SK-N-SH (cell line): Measurements from ENCODE around the gene RPP30.

Source experiments
- CHD2 ChIP-seq: fragments of 150-350 bp; IDR thresholded peaks from 2 replicates; pipeline ENCODE4 v1.6.1; 2018; ENCODE audit warnings: low read length; ENCODE audit not compliant: partially characterized antibody
- JUND ChIP-seq: IDR thresholded peaks from 2 replicates; pipeline ENCODE4 v1.4.0; 2012
- NRF1 ChIP-seq: IDR thresholded peaks from 2 replicates; pipeline ENCODE4 v1.6.1; 2012; ENCODE audit warnings: low read depth, mild to moderate bottlenecking, low read length
- POLR2AphosphoS5 ChIP-seq: IDR thresholded peaks from 2 replicates; pipeline ENCODE4 v1.6.1; 2012; ENCODE audit warnings: low read depth, low read length
- RAD21 ChIP-seq: IDR thresholded peaks from 2 replicates; pipeline ENCODE4 v1.6.1; 2012; ENCODE audit warnings: mild to moderate bottlenecking, low read length
- SIN3A ChIP-seq: IDR thresholded peaks from 2 replicates; pipeline ENCODE4 v1.6.1; 2012; ENCODE audit warnings: low read depth, mild to moderate bottlenecking, low read length, moderate library complexity, borderline replicate concordance
- TEAD4 ChIP-seq: IDR thresholded peaks from 2 replicates; pipeline ENCODE4 v1.4.0; 2012; ENCODE audit warnings: mild to moderate bottlenecking, borderline replicate concordance; ENCODE audit not compliant: insufficient read depth
- TF ChIP-seq, protein P1 (sequence below): fragments of 150-350 bp; IDR thresholded peaks from 2 replicates; pipeline ENCODE4 v1.6.1; 2017; ENCODE audit warnings: antibody characterized with exemption, low read length, low read depth, borderline replicate concordance
- TF ChIP-seq, protein P2 (sequence below): fragments of 200-600 bp; sonication (generic); IDR thresholded peaks from 2 replicates; pipeline ENCODE4 v1.6.1; 2017; ENCODE audit warnings: antibody characterized with exemption, mild to moderate bottlenecking, moderate library complexity

GRCh38 chr10:90871766-90872647, at the start of gene RPP30:
- TF ChIP-seq JUND (no peak), TEAD4 (no peak), RAD21 (no peak), NRF1 (peak; percentile 89), POLR2AphosphoS5 (peak; percentile 67), CHD2 (peak; percentile 75), SIN3A (no peak)
- TF ChIP-seq, protein P1, sequence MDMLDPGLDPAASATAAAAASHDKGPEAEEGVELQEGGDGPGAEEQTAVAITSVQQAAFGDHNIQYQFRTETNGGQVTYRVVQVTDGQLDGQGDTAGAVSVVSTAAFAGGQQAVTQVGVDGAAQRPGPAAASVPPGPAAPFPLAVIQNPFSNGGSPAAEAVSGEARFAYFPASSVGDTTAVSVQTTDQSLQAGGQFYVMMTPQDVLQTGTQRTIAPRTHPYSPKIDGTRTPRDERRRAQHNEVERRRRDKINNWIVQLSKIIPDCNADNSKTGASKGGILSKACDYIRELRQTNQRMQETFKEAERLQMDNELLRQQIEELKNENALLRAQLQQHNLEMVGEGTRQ, result no peak
- TF ChIP-seq, protein P2, sequence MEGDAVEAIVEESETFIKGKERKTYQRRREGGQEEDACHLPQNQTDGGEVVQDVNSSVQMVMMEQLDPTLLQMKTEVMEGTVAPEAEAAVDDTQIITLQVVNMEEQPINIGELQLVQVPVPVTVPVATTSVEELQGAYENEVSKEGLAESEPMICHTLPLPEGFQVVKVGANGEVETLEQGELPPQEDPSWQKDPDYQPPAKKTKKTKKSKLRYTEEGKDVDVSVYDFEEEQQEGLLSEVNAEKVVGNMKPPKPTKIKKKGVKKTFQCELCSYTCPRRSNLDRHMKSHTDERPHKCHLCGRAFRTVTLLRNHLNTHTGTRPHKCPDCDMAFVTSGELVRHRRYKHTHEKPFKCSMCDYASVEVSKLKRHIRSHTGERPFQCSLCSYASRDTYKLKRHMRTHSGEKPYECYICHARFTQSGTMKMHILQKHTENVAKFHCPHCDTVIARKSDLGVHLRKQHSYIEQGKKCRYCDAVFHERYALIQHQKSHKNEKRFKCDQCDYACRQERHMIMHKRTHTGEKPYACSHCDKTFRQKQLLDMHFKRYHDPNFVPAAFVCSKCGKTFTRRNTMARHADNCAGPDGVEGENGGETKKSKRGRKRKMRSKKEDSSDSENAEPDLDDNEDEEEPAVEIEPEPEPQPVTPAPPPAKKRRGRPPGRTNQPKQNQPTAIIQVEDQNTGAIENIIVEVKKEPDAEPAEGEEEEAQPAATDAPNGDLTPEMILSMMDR, result no peak
